NCI-H1417 (cell line): ENCODE results near the gene MORN4.
"Not testable (repeated sequence)": the region's sequence is repeated elsewhere in the genome, so short reads cannot be mapped to it uniquely, and the experiment has no call there.

Source experiments
- DNase-seq, 3 experiments: peaks; one replicate each; lab custom pipeline; 2025; lab: John Stamatoyannopoulos, UW

MORN4 gene

GRCh38 chr10:97632949-97633884, at the start of gene MORN4:
TSS of gene MORN4 (minus strand) at chr10:97633500. CDS start at chr10:97619653, 13,847 bp downstream.
- peak; percentile 88 to 94 (median 91) for DNase-seq

GRCh38 chr10:97682042-97682441, 48.7 kb upstream of the MORN4 start:
- DNase-seq = no peak

- no peak for DNase-seq
Measured at GRCh38 chr10:97679594-97679993, 46.3 kb upstream of the MORN4 start.

GRCh38 chr10:97676770-97677581, 43.7 kb upstream of the MORN4 start:
- peak; percentile 18 to 51 (median 35) for DNase-seq

GRCh38 chr10:97675222-97675621, 41.9 kb upstream of the MORN4 start:
- DNase-seq = no peak

GRCh38 chr10:97673736-97674525, 40.6 kb upstream of the MORN4 start:
- no peak for DNase-seq

DNA sequence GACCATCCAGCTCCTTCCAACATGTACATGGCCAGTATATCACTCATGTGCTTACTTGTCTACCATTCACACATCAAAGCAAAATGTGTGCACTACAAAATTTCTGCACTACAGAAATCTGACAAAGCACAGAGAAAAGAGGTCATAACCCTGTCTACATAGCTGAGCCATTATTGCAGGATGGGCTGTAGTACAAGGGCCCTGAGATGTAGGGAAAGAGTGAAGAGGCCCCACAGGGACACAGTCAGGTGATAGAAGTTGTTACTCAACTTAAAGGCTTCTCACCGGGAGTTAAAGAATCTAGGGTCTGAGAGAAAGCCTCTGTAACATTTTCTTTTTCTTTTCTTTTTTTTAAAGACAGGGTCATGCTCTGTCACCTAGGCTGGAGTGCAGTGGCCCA, 36.3 kb upstream of the MORN4 start:
- no peak for DNase-seq

DNA sequence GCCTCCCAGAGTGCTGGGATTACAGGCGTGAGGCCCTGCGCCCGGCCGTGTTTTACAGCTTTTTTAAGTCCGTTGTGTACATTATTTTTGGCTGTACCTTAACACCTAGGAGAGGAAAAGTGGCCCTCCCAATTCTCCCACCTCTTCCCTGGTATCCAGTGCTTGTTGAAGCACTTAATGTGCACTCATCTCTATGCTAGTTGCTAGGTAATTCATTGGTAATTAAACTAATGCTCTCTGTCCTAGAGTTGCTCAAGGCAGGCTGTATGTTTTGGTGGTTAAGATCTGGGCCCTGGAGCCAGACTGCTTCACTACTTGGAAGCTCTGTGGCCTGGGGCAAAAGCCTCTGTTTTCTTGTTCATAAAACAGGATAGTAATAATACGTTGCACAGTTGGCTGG, 34.2 kb upstream of the MORN4 start:
- DNase-seq = peak in 2 of 3 experiments; percentile 30 to 70

DNA sequence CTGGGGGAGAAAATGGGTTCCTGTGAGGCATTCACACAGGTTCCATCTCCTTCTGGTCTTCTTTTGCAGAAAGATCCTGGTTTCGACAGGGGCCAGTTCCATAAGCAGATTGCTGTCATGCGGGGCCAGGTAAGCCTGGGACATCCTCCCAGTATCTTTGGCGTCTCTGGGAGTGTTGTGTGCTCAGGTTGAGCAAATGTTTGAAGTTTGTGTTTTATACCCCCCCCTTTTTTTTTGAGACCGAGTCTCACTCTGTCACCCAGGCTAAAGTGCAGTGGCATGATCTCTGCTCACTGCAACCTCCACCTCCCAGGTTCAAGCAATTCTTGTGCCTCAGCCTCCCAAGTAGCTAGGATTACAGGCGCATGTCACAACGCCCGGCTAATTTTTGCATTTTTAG, 33.7 kb upstream of the MORN4 start:
- DNase-seq = no peak

DNA sequence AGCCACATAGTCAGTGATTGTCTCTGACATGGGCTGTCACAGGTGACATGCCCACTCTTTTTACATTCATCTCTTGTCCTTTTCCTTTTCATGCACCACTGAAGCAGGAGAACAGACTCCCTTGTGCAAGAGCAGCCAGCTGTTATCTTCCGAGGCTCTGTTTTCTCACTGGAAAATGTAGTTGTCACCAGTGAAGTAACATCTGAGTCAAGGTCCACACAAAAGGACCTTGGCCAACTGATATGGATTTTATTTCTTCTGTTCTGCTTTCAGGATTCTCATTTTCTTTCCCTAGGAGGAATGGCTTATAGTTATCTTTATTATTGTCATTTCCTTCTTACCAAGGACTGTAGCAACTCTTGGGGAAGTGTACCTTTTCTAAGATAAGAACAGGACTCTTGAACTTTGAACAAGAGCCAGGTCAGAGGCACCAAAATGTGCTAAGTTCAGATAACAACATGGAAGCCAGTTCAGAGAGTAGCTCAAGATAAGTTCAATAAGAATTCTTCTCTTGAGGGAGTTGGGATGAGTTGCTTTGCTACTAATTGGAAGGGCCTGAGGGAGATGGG, 31.1 kb upstream of the MORN4 start:
- DNase-seq = no peak

DNA sequence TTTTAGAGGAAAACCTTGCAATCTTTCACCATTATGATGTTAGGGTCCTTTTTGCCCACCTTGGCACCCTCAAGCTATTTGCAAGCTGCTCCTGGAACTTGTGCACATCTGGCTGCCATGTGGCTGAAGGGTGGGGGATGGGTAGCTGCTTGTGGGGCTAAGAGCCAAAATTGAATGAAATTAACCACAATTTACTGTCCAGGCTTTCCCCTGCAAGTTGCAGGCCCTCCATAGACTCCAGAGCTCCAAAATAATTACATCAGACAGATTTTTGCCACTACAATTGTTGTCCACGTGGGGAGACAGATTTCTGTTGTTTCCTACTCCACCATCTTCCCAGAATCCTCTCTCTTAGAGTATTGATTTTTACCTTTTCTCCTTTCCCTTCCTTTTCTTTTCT, 26.3 kb upstream of the MORN4 start:
- no peak for DNase-seq

GRCh38 chr10:97656777-97657176, 23.5 kb upstream of the MORN4 start:
- DNase-seq = no peak

DNA sequence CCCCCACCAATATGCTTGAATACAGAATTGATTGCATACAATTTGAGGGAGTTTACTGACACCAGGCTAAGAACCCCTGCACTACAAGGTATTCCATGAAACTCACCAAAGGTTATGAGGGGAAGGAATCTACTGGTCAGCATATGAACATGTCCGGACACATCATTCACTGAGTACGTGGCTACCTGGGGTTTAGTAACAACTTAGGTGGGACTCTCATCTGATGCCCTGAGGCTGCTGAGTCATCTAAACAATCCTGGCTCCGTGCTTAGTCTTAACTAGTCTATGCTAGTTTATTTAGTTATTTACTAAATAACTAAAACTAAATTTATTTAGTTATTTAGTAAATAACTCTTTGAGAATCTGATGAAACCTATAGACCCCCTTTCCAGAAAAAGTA, 18.5 kb upstream of the MORN4 start:
- DNase-seq = no peak

GRCh38 chr10:97650726-97651125, 17.4 kb upstream of the MORN4 start:
- no peak for DNase-seq

- DNase-seq = not testable (repeated sequence)
Measured at GRCh38 chr10:97649405-97649750, 16.1 kb upstream of the MORN4 start.

DNA sequence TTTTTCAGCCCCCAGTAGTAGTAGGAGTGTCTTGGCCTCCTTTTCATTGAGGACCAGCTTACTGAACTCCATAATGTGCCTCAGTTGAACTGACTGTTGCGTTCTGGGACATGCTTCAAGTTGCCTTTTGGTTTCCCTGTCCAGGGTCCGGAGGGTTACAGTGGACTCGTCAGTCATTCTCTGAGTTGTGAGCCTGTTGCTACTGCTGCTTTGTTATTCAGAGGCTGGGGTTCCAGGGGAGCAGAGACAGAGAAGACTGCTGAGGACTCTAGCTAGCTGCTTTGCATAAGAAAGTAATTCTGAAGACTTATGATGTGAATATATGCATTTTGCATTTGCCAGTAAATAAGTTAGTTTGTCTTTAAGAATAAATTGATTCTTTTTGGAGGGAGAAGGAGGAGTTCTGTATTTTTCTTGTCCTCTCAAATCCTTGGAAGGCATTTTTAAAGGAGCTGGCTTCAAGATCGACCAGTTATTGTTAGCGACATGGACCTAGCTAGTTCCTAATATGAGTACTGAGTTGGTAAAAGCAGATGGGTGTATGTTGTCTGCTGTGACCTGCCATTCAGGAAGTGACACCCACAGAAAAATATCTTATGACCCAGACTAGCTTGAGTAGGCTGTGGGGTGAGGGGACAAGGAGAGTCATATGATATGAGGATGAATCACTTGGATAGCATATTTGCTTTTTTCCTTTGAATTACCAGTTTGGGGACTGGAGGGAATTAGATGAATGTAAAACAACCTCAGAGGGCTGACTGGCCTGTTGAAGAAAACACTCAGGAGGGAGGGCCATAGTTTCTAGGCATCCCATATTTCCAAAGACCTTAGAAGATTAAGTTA, 15.5 kb upstream of the MORN4 start:
- no peak for DNase-seq

GRCh38 chr10:97647556-97647955, 14.3 kb upstream of the MORN4 start:
- DNase-seq = no peak

- DNase-seq = no peak
Measured at GRCh38 chr10:97644936-97645335, 11.6 kb upstream of the MORN4 start.

GRCh38 chr10:97643441-97643985, 10.2 kb upstream of the MORN4 start:
- peak in 2 of 3 experiments; percentile 0 to 51 for DNase-seq

DNA sequence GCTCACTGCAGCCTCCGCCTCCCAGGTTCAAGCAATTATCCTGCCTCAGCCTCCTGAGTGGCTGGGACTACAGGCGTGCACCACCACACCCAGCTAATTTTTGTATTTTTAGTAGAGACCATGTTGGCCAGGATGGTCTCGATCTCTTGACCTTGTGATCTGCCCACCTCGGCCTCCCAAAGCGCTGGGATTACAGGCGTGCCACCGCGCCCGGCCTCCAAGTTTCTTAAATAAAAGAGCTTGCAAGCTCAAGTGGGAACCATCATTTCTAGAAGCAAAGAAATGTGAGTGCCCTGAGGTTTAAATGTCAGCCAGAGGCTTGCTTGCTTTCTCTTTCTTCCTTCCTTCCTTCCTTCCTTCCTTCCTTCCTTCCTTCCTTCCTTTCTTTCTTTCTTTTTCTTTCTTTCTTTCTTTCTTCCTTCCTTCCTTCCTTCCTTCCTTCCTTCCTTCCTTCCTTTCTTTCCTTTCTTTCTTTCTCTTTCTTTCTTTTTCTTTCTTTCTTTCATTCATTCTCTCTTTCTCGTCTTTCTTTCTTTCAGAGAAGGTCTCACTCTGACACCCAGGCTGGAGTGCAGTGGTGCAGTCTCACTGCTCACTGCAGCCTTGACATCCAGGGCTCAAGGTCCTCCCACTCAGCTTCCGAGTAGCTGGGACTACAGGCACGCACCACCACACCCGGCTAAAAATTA, 9.3 kb upstream of the MORN4 start:
- DNase-seq = not testable (repeated sequence)
